UCSD-AML1 (cell line): Measurements from ENCODE around the gene SLC25A26.

Source experiments
- DNase-seq: peaks from one replicate; lab custom pipeline; 2025; ENCODE audit not compliant: unreplicated experiment; lab: John Stamatoyannopoulos, UW

The SLC25A26 gene

DNA sequence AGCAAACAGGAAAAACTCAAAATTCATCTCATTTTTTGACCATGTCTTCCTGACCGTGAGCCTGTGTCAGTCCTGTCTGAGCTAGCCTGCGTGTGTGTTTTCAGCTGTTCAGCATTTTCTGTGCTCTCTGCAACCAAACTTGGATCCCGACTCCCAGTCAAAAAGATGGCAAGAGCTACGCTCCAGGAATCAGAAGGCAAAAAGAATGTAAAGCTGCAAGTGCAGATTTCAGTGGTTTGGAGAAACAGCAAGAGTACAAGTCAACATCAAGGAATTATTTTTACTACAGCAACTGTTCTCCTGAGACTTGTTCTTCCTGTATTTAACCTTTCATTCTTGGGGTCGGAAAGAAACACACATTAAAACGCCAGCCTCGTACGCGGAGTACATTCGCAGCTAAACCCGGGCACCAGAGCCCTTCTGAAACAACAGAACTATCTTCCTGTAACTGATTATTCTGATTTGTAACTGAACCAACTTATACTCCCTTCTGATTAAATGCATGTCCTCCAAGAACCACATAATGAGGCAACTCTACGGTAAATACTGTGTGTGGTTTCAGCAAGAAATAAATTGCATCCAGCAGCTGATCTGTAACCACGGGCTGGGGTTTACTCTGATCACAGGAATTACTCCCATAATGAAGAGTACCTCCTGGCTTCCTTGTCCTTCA, 172.7 kb downstream of the SLC25A26 start:
- DNase-seq, result no peak

DNA sequence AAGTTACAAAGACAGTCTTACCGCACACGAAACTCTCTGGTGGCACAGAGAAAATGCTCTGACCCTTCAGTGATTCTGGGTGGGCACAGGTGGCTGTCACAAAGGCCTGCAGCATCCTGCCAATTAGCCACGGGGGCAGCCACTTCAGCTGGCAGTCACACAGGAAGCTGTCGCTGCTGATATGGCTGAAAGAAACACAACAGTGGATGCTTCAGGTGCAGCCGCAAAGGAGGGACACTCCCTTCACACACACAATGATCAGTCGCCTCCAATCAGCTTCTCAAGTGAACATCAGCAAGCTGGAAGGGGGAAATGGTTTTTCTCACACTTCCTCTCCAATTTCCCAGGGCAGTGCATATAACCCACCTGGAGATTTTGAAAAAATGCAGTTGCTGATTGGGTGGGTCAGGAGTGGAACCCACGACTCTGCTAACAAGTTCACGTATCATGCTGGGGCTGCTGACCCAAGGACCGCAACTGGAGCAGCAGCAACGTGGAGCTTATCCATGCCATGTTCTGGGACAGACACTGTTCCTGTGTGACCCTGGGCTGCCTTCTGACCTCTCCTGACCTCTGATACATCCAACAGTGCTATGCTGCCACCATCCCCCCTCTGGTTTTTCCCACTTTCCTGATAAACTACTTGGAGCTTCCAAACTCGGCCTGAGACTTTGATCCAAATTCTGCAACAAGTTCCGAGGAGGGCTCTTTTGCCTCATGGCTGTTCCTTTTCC, 173.4 kb downstream of the SLC25A26 start:
- no peak for DNase-seq

DNA sequence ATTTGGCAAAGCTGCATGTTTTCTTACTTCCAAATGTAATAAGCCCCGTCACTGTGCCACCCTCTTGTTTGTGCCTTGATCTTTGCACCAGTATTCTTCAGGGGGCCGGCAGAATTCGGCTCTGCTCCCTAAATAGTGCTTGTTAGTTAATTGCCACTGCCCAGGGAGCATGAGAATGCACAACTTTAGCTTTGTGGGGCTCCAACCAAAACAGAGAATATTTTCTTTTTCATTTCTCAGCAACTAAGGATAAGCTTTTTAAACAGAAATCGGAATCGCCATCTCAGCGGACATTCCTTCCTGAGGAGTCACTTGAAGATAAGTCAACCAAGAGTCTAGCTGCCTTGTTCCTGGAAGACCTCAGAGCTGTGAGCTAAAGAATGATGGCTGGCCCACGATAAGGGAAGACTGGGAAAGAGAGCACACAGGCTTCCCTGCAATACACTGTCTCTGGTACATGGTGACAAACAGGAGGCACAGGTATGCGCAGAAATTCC, 174.0 kb downstream of the SLC25A26 start:
- no peak for DNase-seq

DNA sequence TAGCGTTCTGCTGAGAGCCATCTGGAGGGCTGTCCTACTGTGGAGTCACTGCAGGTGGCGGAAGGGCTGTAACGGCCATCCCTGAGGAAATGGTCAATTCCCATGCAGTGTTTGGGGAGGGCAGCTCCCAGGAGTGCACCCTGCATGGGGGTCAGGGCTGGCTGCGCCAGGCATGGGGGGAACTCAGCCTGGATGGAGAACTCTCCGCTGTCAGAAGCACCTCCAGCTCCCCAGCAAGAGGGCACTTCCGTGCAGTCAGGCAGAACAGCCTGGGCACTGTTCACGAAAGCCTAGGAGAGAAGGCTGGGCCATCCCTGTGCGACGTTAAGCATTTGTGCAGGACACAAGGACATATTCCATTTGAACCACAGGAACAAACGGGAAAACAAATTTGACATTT, 174.8 kb downstream of the SLC25A26 start:
- no peak for DNase-seq

DNA sequence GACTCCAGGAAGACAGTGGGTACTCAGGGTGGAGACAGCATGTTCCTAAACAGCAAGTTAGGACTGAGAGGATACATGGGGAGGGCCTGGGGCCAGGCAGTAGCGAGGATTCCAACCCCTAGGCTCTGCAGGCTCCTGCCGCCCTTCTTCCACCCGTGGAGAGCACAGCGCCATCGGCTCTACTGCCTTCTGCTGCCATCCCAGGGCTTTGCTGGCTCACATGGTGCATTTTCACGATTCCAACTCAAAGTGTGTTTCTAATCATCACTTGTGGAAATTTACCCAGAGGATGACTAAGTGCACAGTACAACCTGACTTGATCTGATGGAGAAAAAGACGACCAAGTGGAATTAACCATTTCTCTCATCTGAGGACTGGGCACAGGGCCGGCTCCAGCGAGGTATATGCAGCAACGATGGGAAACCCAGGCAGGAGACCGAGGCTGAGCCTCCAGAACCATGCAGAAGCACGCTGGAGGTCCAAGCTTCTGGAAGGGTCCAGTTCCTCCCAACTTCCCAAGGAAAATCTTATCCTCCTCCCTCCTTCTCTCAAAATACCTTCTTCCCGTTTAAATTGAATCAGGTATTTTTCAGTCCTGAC, 175.5 kb downstream of the SLC25A26 start:
- no peak for DNase-seq

DNA sequence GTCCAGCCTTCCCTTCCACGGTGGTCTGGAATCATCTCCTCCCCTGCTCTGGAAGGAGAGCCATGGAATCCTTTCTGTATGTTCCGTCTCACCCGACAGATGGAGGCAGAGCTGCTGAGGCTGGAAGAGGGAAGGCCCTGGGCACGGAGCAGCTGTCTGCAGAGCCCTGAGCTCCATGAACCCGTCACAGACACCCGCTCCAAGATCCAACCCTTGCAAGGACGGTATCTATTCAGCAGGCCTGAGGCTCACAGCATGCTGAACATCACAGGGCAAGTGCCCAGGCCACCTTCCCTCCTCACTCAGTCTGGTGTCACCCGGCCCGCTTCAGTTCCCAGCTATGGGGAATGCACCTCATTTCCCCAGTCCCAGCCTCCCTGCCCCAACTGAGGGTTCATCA, 176.1 kb downstream of the SLC25A26 start:
- no peak for DNase-seq

DNA sequence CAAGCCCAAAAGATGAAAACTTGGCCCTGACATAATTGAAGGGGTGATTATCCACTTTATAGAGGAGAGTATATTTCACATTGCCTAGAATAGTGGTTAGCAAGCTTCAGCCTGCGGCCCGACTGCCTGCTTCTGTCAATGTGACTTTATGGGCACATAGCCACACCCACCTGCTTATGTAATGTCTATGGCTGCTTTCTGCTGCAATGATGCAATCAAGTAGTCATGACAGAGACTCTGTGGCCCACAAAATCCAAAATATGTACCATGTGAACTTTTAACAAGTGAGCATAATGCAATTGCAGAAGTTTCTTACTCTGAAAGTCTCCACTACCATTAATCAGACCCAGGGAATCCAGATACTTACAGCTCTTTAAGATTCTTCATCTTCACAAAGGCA, 176.9 kb downstream of the SLC25A26 start:
- DNase-seq, result no peak

DNA sequence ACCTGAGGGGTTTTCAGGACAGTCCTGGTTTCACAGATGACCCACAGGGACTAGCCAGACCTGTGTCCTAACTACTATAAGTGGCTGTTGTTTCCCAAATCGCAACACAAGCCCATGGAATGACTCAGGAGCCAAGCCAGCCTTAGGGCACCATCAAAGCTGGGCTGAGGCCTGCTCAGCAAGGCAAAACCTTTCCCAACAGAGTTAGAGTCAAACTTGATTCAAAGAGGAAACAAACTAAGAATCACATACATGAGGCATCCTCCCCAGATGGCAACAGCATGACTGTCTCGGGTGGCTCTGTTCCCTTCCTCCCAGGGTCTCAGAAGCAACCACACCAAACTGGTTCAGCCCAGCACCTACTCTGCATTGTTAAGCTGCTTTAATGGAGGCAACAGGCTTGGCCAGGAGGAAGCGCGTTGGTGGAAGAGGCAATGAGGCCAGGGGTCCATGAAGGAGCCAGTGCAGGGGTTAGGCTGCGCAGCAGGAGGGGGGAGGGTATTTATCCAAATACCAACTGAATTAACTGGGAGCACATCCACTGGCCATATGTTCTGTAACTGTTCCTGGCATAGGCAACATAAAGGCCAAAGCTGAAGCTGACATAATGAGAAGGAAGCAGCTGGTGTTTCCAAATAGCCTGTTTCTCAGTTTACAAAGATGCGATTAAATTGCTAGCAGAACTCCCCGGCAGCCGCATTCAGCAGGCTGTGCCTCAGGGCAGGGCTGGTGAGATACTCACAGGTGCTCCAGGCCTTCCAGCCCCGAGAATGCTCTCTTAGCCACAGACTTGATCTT, 177.6 kb downstream of the SLC25A26 start:
- no peak for DNase-seq

DNA sequence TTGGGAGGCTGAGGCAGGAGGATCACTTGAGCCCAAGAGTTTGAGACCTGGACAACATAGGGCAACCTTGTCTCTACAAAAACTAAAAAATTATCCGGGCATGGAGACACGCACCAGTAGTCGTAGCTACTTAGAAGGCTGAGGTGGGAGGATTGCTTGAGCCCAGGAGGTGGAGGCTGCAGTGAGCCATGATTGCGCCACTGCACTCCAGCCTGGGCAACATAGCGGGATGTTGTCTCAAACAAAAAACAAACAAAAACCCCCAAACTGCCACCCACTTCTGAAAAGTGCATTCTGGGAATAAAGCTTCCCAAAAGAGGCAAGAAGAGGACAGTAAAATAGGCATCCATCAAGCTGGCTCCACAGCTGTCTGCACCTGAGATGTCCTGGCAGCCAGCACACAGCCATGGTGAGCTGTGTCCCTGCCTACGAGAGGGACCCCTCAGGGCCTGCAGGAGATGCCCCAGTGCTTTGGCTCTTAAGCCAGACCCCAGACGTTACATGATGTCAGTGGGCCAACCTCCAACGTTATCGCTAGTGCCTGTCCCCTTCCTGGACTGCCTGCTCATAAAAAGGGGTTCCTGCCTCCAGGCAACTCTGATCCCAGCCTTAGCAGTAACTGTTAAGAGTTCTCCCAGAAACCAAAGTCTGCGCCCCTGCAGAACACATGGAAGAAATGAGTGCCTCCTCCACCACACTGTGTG, 178.9 kb downstream of the SLC25A26 start:
- no peak for DNase-seq

DNA sequence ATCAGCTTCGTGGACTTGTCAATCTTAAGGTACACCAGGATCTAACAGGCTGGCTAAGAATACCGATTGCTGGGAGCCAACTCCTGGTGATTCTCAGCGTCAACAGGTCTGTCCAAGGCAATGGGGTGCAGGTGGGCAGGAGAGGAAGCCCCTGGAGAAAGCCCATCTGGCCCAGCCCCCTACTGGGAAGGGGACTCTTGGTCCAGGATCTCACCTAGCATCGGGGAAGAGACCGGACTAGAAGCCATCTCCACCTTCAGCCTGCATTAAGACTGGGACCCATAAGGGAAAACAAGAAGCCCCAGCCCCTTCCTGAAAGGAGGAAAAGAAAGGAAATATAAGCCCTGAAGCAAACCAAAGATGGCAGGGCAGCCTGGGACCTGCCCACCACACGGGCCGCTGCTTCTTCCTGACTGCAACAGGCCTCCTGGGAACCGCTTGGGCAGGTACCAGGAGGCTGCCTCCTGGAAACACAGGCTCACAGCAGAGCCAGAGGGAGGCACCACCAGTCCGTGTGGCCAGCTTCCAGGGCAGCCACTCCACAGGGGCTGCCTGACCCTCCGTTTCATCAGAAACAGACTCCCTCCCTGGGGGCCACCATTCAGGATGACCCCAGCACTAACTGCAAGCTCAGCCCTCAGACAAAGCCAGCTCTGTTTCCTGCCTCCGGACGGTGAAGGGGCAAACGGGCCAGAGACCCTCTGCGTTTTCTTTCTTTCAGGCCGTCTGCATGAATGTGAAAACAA, 179.8 kb downstream of the SLC25A26 start:
- DNase-seq, result no peak

DNA sequence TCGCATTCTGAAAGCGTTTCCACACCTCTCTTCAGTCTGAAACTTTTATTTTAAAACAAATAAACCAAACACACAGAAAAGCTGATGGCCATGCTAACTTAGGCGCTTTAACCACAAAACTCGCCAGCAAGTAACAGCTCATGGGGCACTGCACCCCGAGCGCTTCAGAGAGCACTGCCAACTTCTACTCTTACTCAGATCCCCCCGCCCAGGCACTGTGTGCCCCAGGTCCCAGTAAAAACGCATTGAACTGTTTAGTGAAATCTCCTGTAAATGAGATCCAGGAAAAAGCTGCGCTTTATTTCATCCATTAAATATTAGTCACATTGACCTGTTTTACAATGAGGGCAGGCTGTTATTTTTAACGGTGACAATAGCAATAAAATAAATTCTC, 180.4 kb downstream of the SLC25A26 start:
- no peak for DNase-seq

DNA sequence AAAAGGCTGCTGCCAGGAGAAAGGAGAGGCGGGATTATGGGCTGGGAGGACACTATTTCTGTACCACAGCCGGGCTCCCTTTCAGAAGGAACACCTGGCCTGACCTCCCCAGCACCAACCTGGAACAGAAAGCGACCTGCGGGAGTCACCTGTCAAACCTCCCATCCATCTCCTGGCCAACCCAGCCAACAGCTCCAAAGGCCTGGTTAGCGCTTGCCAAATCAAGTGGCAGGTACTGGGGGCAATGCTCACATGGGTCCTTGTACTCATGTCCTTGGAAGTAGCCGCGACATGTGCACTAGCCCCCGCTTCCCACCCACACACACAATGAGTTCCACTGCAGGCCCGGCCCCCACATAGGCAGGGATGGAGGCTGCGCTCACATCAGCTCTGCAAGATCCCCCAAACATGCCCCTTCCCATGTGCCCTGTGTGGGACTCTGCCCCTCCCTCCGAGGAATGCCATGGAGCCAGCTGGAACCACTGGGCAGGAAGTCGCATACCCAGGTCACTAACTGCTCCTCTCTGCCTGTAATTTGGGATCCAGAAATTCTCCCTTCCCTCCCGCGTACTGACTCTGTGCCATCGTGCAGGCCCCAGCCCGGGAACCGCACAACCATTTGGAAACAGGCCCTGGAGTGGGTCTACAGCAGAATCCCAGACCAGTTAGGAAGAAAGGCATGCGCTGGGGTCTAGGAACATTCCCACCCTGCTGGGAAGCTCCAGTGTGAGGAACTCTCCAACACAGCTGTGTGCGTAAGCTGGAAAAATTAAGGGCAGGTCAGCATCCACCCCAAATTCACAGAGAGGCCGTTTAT, 181.1 kb downstream of the SLC25A26 start:
- DNase-seq, result no peak

DNA sequence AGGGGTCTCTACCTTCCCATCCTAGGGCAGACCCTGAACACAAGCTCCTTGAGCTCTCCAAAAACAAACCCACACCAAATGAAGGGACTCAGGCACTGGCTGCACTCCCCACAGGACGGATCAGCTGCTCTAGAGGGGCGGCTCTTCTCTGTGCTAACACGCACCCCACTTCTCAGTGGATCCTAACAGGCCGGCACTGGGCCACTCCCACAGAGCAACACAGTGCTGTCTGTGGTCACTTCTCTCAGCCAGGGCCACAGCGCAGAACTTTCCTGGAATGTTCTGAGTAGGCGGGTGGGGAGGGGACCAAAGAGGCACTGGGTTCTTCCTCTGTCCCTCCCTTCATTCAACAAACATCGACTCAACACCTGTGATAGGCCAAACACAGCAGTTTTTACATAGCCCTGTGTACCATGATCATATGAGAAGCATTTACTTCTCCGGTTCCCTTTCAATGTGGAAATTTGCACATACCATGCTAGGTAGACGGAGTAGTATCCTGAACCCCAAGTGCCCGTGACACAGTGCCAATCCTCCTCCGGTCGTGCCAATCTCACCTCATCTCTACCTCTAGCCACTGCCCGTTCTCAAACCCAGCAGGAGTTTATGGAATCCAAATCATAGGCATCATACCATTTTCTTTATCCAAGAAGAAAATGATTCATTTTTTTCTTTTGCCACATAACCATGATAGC, 181.9 kb downstream of the SLC25A26 start:
- DNase-seq, result no peak

DNA sequence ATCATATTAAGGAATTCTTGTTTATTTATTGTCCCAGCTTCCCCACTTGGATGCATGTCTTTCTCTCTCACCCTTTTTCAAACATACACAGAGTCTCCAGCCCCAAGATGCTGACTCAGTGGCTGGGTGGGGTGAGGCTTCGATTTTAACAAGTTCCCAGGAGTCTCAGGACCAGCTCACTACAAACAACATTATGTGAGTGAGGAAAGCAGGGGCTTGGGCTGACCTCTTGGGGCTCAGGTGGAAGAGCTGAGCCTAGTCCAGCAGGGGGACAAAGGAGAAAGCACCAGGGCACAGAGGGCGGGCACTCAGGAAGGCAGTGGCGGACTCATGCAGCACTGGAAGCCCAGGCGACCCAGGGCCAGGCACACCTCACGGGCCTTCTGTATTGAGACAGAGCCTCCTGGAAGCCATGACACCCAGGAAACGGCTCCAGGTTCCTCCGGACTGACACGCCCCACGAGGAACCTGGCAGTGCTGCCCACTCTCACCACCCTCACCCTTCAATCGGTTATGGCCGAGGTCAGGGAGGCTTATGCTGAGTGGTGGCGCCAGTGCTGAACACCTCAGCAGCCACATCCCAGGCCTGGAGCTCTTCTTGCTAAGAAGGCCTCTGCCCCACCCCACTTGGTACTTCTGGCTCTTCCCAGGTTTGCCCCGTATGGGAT, 182.7 kb downstream of the SLC25A26 start:
- DNase-seq, result no peak

DNA sequence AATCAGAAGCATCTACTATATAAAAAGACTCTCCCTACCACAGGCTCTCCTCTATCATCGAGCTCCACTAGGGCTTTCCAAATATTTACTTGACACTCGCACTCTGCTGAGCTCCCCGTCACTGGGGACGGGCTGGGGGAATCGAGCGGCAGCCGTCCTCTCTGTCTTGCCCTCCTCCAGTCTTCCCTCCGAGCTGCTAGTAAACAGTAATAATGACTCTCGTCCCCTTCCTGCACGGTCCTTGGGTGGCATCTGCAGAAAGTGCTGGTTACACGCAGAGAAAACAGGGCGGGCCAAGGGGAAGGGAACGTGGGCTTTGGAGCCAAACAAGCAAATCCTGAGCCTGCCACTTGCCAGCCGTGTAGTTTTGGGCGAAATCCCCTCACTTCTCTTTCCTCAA, 183.4 kb downstream of the SLC25A26 start:
- no peak for DNase-seq

DNA sequence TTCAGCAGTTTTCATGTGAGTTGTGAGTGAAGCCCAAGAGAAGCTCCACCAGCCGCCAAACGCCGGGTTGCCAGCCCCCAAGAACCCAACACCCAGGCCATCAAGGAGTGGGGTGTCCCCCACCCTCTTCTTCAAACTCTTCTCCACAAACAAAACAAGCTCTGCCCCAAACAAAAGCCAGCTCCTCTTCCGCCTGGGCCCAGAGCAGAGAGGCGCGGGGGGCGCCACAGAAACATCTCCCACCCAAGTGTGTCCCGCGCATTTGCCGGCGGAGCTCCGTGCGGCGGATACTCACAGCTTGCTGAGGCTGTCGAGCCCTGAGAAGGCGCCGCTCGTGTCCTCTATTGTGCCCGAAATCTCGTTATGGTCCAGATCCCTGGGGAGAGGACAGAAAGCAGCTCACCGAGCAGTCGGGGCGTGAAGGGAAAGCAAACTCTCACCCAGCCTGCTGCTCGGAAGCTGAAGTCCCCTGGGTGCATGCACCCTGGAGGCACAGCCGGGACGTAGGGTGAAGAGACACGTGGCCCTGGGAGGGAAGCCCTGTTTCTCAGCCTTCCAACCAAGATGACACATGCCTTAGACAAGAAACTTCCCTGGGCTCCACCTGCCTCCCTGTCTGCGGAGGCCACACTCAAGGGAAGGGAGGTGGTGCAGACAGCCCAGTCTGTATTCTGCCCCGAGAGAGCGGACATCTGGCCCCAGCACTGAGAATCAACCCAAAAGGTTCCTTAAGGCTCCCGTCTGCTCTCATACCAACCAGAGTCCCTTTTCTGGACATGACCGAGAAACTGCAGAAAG, 184.3 kb downstream of the SLC25A26 start:
- DNase-seq, result no peak

DNA sequence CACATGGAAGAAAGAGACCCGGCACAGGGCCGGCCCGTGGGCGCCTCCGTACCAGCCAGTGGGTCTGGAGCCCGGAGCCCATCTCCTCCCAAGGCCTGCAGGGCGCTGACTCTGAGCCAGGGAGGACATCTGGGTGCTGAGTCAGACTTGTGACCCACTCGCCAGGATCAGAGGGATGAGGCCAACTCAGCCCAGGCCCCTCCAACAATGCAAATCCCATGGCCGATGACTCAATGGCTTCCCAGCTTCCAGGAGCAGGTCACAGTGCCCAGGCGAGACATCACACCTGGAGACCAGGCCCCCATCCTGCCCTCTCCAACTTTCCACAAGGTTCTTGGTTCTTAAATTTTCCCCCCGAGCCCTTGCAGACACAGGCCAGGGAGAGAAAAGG, 184.9 kb downstream of the SLC25A26 start:
- DNase-seq, result no peak
